ENCODE data around the gene POM121C. TPM values are rescaled to one million over a fixed set of nuclear protein-coding genes. Genes with fewer than 3 reads are reported as not detected.
"Not testable (repeated sequence)": the region's sequence is repeated elsewhere in the genome, so short reads cannot be mapped to it uniquely, and the experiment has no call there.

Gene POM121C
- total and polyA plus RNA-seq, 2 of the 13 experiments (the other 11 are each of a cell fraction or from before 2014, with no cell fraction given) = 7.3 to 20.2 TPM

GRCh38 chr7:75485355-75485978, 632 bp downstream of the POM121C start (continued):
- TF ChIP-seq ZBTB40 (IDR thresholded peaks at IDR 0.05) = not testable (repeated sequence)
- TF ChIP-seq ZBTB40 (CRISPR knock-in tag; IDR thresholded peaks at IDR 0.05) (0 out of 2 replicates have a peak, but pooled peaks have one; percentile 5), ZSCAN5A (CRISPR knock-in tag; IDR thresholded peaks at IDR 0.05; ENCODE audit: borderline replicate concordance) (0 out of 2 replicates have a peak, but pooled peaks have one; percentile 1), ZNF263 (CRISPR knock-in tag; IDR thresholded peaks at IDR 0.05) (peak; percentile 72), ZNF761 (CRISPR knock-in tag; conservative IDR thresholded peaks at IDR 0.05) (peak; percentile 8; the same call in 1 of the 2 replicates)

Measured in HepG2 (cell line).